ENCODE results near the gene DCLK1. TPM values are rescaled to one million over a fixed set of nuclear protein-coding genes. Genes with fewer than 3 reads are reported as not detected.

The DCLK1 gene
- total RNA-seq, 1 experiment from 2014 or later: not detected

DNA sequence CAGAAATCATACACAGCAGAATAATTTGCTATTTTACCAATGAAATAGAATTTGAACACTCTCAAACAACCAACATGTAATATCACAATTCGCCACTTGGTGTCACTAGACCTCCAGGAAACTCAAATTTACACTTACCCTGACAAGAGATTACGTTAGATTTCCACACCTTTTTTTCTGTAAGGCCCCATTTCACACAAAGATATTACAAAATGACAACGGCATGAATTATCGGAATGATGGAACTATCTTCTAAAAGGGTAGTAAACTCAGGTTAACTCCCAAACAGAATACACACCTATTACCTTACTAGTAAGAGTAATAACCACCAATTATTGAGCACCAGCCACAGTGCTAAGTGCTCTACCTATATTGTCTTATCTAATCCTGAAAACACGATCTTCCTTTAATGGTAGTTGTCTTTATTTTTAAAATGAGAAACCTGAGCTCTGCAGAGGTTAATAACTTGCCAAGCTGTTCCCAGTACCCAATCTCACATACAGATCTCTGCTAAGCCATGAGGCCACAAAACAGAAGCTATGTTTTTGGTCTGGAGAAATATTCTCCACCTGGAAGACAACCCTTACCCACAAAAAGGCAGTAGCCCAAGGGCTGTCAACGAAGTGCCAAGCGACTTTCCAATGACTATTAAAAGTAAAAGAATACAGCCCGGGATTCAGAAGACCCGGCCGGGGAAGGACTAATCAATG is 152.4 kb downstream of the DCLK1 start:
- BruUV-seq (replicated peaks): no TSS peak
- in situ Hi-C loops (cut with HindIII; ENCODE audit: low pct_unique_long_range_greater_than_20kb, low sequenced_read_pairs) (no loop called here), intact Hi-C loops (cut with micrococcal nuclease; ENCODE audit: unreplicated experiment) (loop anchor here (1.0 kb wide), 1 partner anchor 297 kb away; no protein-coding TSS in a partner anchor)
- no peak overlapping the region for H3K4me3 ChIP-seq (ENCODE audit: low read depth in 2 of 2, low read length in 2 of 2)
- DNase-seq (ENCODE audit: low read depth, low spot score) (peak; percentile 18), ATAC-seq (no peak)
- no peaks in the 10 kb centered on the region for H3K27me3 ChIP-seq (ENCODE audit: control insufficient read depth, insufficient read depth, low read length)
- TF ChIP-seq, protein P1, sequence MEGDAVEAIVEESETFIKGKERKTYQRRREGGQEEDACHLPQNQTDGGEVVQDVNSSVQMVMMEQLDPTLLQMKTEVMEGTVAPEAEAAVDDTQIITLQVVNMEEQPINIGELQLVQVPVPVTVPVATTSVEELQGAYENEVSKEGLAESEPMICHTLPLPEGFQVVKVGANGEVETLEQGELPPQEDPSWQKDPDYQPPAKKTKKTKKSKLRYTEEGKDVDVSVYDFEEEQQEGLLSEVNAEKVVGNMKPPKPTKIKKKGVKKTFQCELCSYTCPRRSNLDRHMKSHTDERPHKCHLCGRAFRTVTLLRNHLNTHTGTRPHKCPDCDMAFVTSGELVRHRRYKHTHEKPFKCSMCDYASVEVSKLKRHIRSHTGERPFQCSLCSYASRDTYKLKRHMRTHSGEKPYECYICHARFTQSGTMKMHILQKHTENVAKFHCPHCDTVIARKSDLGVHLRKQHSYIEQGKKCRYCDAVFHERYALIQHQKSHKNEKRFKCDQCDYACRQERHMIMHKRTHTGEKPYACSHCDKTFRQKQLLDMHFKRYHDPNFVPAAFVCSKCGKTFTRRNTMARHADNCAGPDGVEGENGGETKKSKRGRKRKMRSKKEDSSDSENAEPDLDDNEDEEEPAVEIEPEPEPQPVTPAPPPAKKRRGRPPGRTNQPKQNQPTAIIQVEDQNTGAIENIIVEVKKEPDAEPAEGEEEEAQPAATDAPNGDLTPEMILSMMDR (IDR thresholded peaks at IDR 0.05): peak; percentile 58; the same call in 1 of the 2 replicates
- TF ChIP-seq, protein P2, sequence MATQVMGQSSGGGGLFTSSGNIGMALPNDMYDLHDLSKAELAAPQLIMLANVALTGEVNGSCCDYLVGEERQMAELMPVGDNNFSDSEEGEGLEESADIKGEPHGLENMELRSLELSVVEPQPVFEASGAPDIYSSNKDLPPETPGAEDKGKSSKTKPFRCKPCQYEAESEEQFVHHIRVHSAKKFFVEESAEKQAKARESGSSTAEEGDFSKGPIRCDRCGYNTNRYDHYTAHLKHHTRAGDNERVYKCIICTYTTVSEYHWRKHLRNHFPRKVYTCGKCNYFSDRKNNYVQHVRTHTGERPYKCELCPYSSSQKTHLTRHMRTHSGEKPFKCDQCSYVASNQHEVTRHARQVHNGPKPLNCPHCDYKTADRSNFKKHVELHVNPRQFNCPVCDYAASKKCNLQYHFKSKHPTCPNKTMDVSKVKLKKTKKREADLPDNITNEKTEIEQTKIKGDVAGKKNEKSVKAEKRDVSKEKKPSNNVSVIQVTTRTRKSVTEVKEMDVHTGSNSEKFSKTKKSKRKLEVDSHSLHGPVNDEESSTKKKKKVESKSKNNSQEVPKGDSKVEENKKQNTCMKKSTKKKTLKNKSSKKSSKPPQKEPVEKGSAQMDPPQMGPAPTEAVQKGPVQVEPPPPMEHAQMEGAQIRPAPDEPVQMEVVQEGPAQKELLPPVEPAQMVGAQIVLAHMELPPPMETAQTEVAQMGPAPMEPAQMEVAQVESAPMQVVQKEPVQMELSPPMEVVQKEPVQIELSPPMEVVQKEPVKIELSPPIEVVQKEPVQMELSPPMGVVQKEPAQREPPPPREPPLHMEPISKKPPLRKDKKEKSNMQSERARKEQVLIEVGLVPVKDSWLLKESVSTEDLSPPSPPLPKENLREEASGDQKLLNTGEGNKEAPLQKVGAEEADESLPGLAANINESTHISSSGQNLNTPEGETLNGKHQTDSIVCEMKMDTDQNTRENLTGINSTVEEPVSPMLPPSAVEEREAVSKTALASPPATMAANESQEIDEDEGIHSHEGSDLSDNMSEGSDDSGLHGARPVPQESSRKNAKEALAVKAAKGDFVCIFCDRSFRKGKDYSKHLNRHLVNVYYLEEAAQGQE (IDR thresholded peaks at IDR 0.05; ENCODE audit: insufficient read depth in 1 of 2, low read depth in 2 of 2, low read length in 1 of 2): no peak
- H3K27ac ChIP-seq (ENCODE audit: low read length): no peak overlapping the region
- no peaks in the 10 kb centered on the region for H3K4me1 ChIP-seq (ENCODE audit: control insufficient read depth, insufficient read depth, low read length)
- CTCF ChIA-PET: interaction anchor here (0.6 to 1.3 kb wide), 4 partner anchors 155 to 304 kb away, joined by 3 to 8 read pairs (median 6); no protein-coding TSS in a partner anchor
- no peaks in the 10 kb centered on the region for H3K9me3 ChIP-seq (ENCODE audit: control insufficient read depth, insufficient read depth, low read depth, low read length)
- POLR2A ChIA-PET: no interaction called here
- H3K36me3 ChIP-seq (ENCODE audit: control insufficient read depth, insufficient read depth, low read length): no peaks in the 10 kb centered on the region

DNA sequence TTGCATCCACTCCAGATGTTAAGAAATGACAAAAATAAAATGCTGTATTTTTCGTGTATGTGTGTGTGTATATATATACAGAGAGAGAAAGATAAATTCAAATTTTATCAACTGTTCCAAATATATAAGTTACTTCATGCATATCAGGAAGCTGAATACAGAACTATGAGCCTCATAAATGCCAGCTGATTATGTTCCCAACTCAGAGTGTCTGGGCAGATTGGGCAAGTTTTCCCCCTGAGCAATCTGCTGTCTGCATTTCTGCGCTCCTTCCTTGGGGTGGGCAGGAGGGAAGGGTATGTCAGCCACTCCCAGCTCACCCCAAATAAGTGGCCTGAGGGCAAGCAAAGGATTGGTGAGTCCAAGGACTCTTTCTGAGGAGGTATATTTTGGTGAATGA is 154.1 kb downstream of the DCLK1 start:
- no TSS peak for BruUV-seq (replicated peaks)
- Histone ChIP-seq H3K27me3 (ENCODE audit: control insufficient read depth, insufficient read depth, low read length) (no peaks in the 10 kb centered on the region), H3K9me3 (ENCODE audit: control insufficient read depth, insufficient read depth, low read depth, low read length) (no peaks in the 10 kb centered on the region), H3K36me3 (ENCODE audit: control insufficient read depth, insufficient read depth, low read length) (no peaks in the 10 kb centered on the region), H3K4me3 (ENCODE audit: low read depth in 2 of 2, low read length in 2 of 2) (no peak overlapping the region), H3K4me1 (ENCODE audit: control insufficient read depth, insufficient read depth, low read length) (no peaks in the 10 kb centered on the region), H3K27ac (ENCODE audit: low read length) (no peak overlapping the region)
- CTCF ChIA-PET: no interaction called here
- TF ChIP-seq, protein P2 (IDR thresholded peaks at IDR 0.05; ENCODE audit: insufficient read depth in 1 of 2, low read depth in 2 of 2, low read length in 1 of 2): no peak
- TF ChIP-seq SIN3A (IDR thresholded peaks at IDR 0.05; ENCODE audit: borderline replicate concordance, insufficient read depth, low read depth, low read length): no peak
- TF ChIP-seq POLR2AphosphoS5 (IDR thresholded peaks at IDR 0.05; ENCODE audit: low read depth, low read length): no peak
- TF ChIP-seq TCF7L2 (IDR thresholded peaks at IDR 0.05; ENCODE audit: low read depth, low read length): no peak
- TF ChIP-seq, protein P1 (IDR thresholded peaks at IDR 0.05): no peak
- DNase-seq (ENCODE audit: low read depth, low spot score) (no peak), ATAC-seq (no peak)
- POLR2A ChIA-PET: no interaction called here
- in situ Hi-C loops (cut with HindIII; ENCODE audit: low pct_unique_long_range_greater_than_20kb, low sequenced_read_pairs) (no loop called here), intact Hi-C loops (cut with micrococcal nuclease; ENCODE audit: unreplicated experiment) (no loop called here)
